ENCODE results near the gene LFNG.

DNA sequence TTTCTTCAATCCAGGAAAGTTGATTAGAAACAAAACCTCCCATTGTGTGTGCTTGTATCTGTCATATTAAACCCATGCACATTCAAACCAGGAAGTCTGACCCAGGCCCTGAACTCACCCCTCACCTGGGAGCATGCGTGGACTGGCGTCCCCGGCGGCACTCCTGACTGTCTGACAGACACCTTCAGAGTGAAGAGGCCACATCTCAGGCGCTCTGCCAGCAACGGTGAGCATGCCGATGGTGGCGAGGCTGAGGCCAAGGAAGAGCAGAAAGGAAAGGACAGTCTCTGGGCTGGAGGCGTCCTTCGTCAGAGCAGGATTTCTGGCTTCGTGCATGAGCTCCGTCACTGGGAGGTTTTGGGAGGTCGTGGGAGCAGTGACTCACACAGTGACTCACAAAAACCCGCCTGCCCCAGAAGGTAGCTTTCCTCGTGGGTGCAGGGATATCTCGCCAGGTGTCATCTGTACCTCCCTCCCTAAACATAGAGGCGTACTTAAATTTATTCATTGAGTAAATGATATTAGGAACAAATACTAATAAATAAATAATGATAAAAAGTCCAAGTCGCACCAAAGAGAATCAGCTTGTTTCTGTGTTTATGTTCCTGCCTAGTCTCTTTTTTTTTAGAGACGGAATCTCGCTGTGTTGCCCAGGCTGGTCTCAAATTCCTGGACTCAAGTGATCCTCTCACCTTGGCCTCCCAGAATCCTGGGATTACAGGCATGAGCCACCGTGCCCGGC, 52.7 kb downstream of the LFNG start:
- TF ChIP-seq, protein P1, sequence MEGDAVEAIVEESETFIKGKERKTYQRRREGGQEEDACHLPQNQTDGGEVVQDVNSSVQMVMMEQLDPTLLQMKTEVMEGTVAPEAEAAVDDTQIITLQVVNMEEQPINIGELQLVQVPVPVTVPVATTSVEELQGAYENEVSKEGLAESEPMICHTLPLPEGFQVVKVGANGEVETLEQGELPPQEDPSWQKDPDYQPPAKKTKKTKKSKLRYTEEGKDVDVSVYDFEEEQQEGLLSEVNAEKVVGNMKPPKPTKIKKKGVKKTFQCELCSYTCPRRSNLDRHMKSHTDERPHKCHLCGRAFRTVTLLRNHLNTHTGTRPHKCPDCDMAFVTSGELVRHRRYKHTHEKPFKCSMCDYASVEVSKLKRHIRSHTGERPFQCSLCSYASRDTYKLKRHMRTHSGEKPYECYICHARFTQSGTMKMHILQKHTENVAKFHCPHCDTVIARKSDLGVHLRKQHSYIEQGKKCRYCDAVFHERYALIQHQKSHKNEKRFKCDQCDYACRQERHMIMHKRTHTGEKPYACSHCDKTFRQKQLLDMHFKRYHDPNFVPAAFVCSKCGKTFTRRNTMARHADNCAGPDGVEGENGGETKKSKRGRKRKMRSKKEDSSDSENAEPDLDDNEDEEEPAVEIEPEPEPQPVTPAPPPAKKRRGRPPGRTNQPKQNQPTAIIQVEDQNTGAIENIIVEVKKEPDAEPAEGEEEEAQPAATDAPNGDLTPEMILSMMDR (IDR thresholded peaks at IDR 0.05): no peak
- no peak for TF ChIP-seq POLR2A (IDR thresholded peaks at IDR 0.05)
